Mesendoderm (in vitro differentiated cells): Measurements from ENCODE around the gene PPDPF.

Experiments used
- DNase-seq: peaks from one replicate; pipeline ENCODE4 v3.0.0; 2013
- H2AK5ac ChIP-seq: 2 replicates; pipeline ENCODE4 v1.6.1; 2013; ENCODE audit warnings: low read length, inconsistent platforms
- H2BK120ac ChIP-seq: 2 replicates; pipeline ENCODE4 v1.6.1; 2013; ENCODE audit warnings: low read depth, mild to moderate bottlenecking, low read length, moderate library complexity, mixed read lengths
- H2BK15ac ChIP-seq: replicated peaks from 2 replicates; pipeline ENCODE4 v1.6.1; 2013; ENCODE audit warnings: low read depth, mild to moderate bottlenecking, moderate library complexity
- H2BK5ac ChIP-seq: 2 replicates; pipeline ENCODE4 v1.6.1; 2013; ENCODE audit warnings: low read length, inconsistent platforms
- H3K18ac ChIP-seq: 2 replicates; pipeline ENCODE4 v1.6.1; 2013; ENCODE audit warnings: mild to moderate bottlenecking, low read length, mixed read lengths
- H3K23ac ChIP-seq: one replicate; pipeline ENCODE4 v1.6.1; 2013; ENCODE audit warnings: low read length
- H3K27ac ChIP-seq: 2 replicates; pipeline ENCODE4 v1.5.1; 2013; ENCODE audit warnings: low read depth, mild to moderate bottlenecking, inconsistent platforms, low read length, moderate library complexity
- H3K27me3 ChIP-seq: 2 replicates; pipeline ENCODE4 v1.6.1; 2013; ENCODE audit warnings: low read length, control low read depth, mild to moderate bottlenecking, inconsistent platforms; ENCODE audit not compliant: insufficient read depth, poor library complexity
- H3K36me3 ChIP-seq: 2 replicates; pipeline ENCODE4 v1.6.1; 2013; ENCODE audit warnings: low read length, inconsistent platforms; ENCODE audit not compliant: control insufficient read depth, insufficient read depth
- H3K4ac ChIP-seq: one replicate; pipeline ENCODE4 v1.6.1; 2013; ENCODE audit warnings: low read depth, mild to moderate bottlenecking, low read length, moderate library complexity
- H3K4me1 ChIP-seq: 2 replicates; pipeline ENCODE4 v1.6.1; 2013; ENCODE audit warnings: low read depth, low read length, inconsistent platforms; ENCODE audit not compliant: control insufficient read depth
- H3K4me2 ChIP-seq: 2 replicates; pipeline ENCODE4 v1.6.1; 2013; ENCODE audit warnings: low read length
- H3K4me3 ChIP-seq: 2 replicates; pipeline ENCODE4 v1.5.1; 2013; ENCODE audit warnings: mild to moderate bottlenecking, low read length
- H3K56ac ChIP-seq: one replicate; pipeline ENCODE4 v1.6.1; 2013; ENCODE audit warnings: low read length
- H3K79me1 ChIP-seq: 2 replicates; pipeline ENCODE4 v1.6.1; 2013; ENCODE audit warnings: low read length, inconsistent platforms
- H3K79me2 ChIP-seq: 2 replicates; pipeline ENCODE4 v1.6.1; 2013; ENCODE audit warnings: mild to moderate bottlenecking, low read length; ENCODE audit not compliant: control insufficient read depth, insufficient read depth
- H3K9ac ChIP-seq: 2 replicates; pipeline ENCODE4 v1.6.1; 2013; ENCODE audit warnings: low read length, inconsistent platforms
- H4K5ac ChIP-seq: one replicate; pipeline ENCODE4 v1.6.1; 2013; ENCODE audit warnings: low read length
- H4K8ac ChIP-seq: one replicate; pipeline ENCODE4 v1.6.1; 2013; ENCODE audit warnings: low read depth, mild to moderate bottlenecking, control low read depth, low read length, moderate library complexity
- WGBS: extraction: QIAGEN DNeasy Blood & Tissue Kit; methylation state at CpG from one replicate; pipeline ENCODE4 v1.1.7; 2013; ENCODE audit warnings: low lambda C conversion rate, missing lambda C conversion rate; ENCODE audit not compliant: insufficient coverage; ENCODE audit errors: extremely low coverage; 5-methylcytosine and 5-hydroxymethylcytosine counted together

PPDPF gene

DNA sequence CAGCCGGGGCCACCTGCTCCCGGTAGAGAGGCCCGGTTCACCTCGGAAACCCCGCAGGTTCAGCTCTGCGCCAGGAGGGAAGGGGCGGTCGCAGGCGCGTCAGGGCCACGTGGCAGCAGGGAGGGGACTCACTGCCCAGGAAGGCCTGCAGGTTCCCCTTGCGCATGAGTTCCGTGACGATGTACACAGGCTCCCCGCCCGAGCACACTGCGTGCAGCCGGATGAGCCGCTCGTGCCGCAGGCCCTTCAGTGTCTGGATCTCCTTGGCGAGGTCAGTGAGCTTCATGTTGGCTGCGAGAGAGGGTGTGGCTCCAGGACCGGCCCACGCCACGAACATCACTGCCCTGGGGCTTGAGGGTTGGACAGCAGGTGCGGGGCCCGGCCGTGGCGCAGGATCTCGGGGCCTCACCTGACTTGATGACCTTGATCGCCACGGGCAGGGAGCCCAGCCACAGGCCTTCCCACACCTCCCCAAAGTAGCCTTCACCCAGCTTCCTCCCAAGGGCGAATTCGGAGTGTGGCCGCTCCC, 21.5 kb downstream of the PPDPF start:
- no peaks in the 10 kb centered on the region for H3K4me1 ChIP-seq
- no peak overlapping the region for H3K27ac ChIP-seq
- H2BK5ac ChIP-seq, result no peak overlapping the region
- H3K18ac ChIP-seq, result no peak overlapping the region
- H3K23ac ChIP-seq, result no peak overlapping the region
- DNase-seq, result no peak
- H3K4ac ChIP-seq, result no peak overlapping the region
- H3K79me1 ChIP-seq, result no peaks in the 10 kb centered on the region
- no peak overlapping the region for H4K5ac ChIP-seq
- H3K79me2 ChIP-seq, result no peaks in the 10 kb centered on the region
- H4K8ac ChIP-seq, result no peak overlapping the region
- H3K9ac ChIP-seq, result no peak overlapping the region
- no CpG with 5 or more reads among the region's 36 CpGs for WGBS
- H3K56ac ChIP-seq, result no peak overlapping the region
- H3K27me3 ChIP-seq, result no peaks in the 10 kb centered on the region
- H2BK15ac ChIP-seq, result no peak overlapping the region
- H2BK120ac ChIP-seq, result no peak overlapping the region
- no peak overlapping the region for H3K4me2 ChIP-seq
- no peaks in the 10 kb centered on the region for H3K36me3 ChIP-seq
- H3K4me3 ChIP-seq, result no peak overlapping the region
- H2AK5ac ChIP-seq, result no peak overlapping the region

DNA sequence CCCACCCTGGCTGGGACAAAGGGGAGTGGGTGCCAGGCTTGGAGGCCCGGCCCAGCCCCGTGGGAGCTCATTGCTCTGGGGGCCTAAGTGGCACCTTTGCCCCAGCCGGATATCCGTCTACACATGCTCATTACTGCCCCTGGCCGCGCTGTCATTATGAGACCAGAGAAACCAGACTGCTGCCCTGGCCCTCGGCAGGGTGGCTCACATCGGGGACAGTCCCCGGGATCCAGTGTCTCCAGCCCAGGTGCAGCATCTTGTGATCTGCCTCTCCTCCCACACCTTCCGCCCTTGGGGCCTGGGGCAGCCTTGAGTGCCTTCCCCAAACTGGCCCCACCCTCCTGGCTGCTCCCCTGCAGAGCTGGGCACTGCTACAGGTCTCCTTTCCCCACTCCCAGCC, 22.1 kb downstream of the PPDPF start:
- Histone ChIP-seq H3K23ac (no peak overlapping the region), H3K4me1 (no peaks in the 10 kb centered on the region), H3K18ac (no peak overlapping the region), H2AK5ac (no peak overlapping the region), H2BK15ac (no peak overlapping the region), H3K36me3 (no peaks in the 10 kb centered on the region), H3K27me3 (no peaks in the 10 kb centered on the region), H3K4me3 (no peak overlapping the region), H3K4ac (no peak overlapping the region), H3K79me2 (no peaks in the 10 kb centered on the region), H4K8ac (no peak overlapping the region), H2BK120ac (no peak overlapping the region), H3K79me1 (no peaks in the 10 kb centered on the region), H3K27ac (no peak overlapping the region), H3K56ac (no peak overlapping the region), H3K4me2 (no peak overlapping the region), H3K9ac (no peak overlapping the region), H4K5ac (no peak overlapping the region), H2BK5ac (no peak overlapping the region)
- DNase-seq, result no peak
- no CpG with 5 or more reads among the region's 10 CpGs for WGBS

- Histone ChIP-seq H3K79me2 (no peaks in the 10 kb centered on the region), H2BK5ac (no peak overlapping the region), H4K5ac (no peak overlapping the region), H3K79me1 (no peaks in the 10 kb centered on the region), H3K27ac (no peak overlapping the region), H3K4me3 (no peak overlapping the region), H3K4ac (no peak overlapping the region), H3K9ac (no peak overlapping the region), H4K8ac (no peak overlapping the region), H3K23ac (no peak overlapping the region), H2AK5ac (no peak overlapping the region), H3K56ac (no peak overlapping the region), H3K4me1 (no peaks in the 10 kb centered on the region), H2BK120ac (no peak overlapping the region), H2BK15ac (no peak overlapping the region), H3K27me3 (no peaks in the 10 kb centered on the region), H3K18ac (no peak overlapping the region), H3K4me2 (no peak overlapping the region), H3K36me3 (no peaks in the 10 kb centered on the region)
- no peak for DNase-seq
- no CpG with 5 or more reads among the region's 10 CpGs for WGBS
Measured at GRCh38 chr20:63543131-63543530, 22.6 kb downstream of the PPDPF start.

DNA sequence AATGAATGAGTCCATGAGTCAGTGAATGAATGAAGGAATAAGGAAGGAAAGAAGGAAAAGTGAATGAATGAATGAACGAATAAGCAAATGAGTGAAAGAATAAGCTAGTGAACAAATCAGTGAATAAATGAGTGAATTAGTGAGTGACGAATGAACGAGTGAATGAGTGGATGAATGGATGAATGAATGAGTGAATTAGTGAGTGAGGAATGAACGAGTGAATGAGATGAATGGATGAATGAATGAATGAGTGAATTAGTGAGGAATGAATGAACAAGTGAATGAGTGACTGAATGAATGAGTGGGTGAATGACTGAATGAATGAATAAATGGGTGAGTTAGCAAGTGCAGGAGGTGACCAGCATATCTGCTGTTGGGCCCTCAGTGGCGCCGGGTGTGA, 23.2 kb downstream of the PPDPF start:
- Histone ChIP-seq H2BK120ac (no peak overlapping the region), H4K5ac (no peak overlapping the region)

DNA sequence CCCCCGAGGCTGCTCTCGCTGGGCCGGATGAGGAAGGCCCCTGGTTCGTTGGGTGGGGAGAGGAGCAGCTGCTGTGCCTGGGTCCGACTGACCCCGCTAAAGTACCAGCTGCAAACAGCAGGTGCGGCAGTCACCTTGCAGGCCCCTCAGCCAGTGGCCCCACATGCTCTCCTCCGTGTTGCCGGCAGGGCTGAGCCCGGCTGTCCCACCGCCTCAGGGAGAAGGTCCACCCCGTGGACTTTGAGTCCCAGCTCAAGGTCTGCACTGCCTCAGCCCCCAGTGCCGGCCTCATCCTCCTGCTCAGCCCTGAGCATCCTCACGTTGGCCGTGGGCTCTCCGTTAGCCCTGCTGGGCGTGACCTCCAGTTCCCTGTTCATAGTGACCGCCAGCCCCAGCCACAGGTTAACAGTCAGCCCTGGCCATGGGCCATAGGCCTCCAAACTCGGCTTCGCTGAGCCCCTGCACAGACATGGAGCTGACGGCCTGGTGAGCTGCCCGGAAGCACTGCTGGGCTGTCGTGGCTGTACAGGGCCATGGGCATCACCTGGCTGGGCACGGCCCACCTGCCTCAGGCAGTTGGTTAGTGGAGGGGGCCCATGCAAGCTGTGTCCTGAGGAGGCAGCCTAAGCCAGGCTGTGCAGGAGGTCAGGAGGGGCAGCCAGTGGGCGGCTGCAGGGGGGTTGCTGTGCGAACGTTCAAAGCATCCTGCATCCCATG, 23.8 kb downstream of the PPDPF start:
- H3K18ac ChIP-seq, result no peak overlapping the region
- no peaks in the 10 kb centered on the region for H3K79me1 ChIP-seq
- H2BK120ac ChIP-seq, result no peak overlapping the region
- no peak overlapping the region for H3K23ac ChIP-seq
- DNase-seq, result no peak
- no peak overlapping the region for H3K56ac ChIP-seq
- no peak overlapping the region for H4K8ac ChIP-seq
- no peak overlapping the region for H3K4me2 ChIP-seq
- H3K9ac ChIP-seq, result no peak overlapping the region
- no peaks in the 10 kb centered on the region for H3K36me3 ChIP-seq
- H3K4me1 ChIP-seq, result no peaks in the 10 kb centered on the region
- no peak overlapping the region for H3K27ac ChIP-seq
- WGBS, result no CpG with 5 or more reads among the region's 27 CpGs
- H3K27me3 ChIP-seq, result no peaks in the 10 kb centered on the region
- no peak overlapping the region for H3K4me3 ChIP-seq
- H2AK5ac ChIP-seq, result no peak overlapping the region
- H2BK5ac ChIP-seq, result no peak overlapping the region
- no peak overlapping the region for H4K5ac ChIP-seq
- no peaks in the 10 kb centered on the region for H3K79me2 ChIP-seq
- H3K4ac ChIP-seq, result no peak overlapping the region
- no peak overlapping the region for H2BK15ac ChIP-seq

More for the DNA sequence above, 23.2 kb downstream of the PPDPF start:
- Histone ChIP-seq H3K56ac (no peak overlapping the region), H4K8ac (no peak overlapping the region), H3K27ac (no peak overlapping the region), H3K36me3 (no peaks in the 10 kb centered on the region), H3K18ac (no peak overlapping the region), H3K79me1 (no peaks in the 10 kb centered on the region), H3K79me2 (no peaks in the 10 kb centered on the region), H2BK5ac (no peak overlapping the region), H3K23ac (no peak overlapping the region), H2AK5ac (no peak overlapping the region), H3K4ac (no peak overlapping the region), H3K27me3 (no peaks in the 10 kb centered on the region), H2BK15ac (no peak overlapping the region), H3K4me1 (no peaks in the 10 kb centered on the region), H3K9ac (no peak overlapping the region), H3K4me3 (no peak overlapping the region), H3K4me2 (no peak overlapping the region)
- 100% methylated on average over 3 of the region's 6 CpGs for WGBS
- DNase-seq, result no peak
